ENCODE results near the gene PCDHGB2.

DNA sequence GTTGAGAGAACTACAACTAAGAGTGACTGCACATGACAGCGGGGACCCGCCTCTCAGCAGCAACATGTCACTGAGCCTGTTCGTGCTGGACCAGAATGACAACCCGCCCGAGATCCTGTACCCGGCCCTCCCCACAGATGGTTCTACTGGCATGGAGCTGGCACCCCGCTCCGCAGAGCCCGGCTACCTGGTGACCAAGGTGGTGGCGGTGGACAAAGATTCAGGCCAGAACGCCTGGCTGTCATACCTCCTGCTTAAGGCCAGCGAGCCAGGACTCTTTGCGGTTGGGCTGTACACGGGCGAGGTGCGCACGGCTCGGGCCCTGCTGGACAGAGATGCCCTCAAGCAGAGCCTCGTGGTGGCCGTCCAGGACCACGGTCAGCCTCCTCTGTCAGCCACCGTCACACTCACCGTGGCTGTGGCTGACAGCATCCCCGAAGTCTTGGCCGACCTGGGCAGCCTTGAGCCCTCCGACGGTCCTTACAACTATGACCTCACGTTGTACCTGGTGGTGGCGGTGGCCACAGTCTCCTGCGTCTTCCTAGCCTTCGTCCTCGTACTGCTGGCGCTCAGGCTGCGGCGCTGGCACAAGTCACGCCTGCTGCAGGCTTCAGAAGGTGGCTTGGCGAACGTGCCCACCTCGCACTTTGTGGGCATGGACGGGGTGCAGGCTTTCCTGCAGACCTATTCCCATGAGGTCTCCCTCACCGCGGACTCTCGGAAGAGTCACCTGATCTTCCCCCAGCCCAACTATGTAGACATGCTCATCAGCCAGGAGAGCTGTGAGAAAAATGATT is 24.9 kb downstream of the PCDHGB2 start:
- TF ChIP-seq, protein P1, sequence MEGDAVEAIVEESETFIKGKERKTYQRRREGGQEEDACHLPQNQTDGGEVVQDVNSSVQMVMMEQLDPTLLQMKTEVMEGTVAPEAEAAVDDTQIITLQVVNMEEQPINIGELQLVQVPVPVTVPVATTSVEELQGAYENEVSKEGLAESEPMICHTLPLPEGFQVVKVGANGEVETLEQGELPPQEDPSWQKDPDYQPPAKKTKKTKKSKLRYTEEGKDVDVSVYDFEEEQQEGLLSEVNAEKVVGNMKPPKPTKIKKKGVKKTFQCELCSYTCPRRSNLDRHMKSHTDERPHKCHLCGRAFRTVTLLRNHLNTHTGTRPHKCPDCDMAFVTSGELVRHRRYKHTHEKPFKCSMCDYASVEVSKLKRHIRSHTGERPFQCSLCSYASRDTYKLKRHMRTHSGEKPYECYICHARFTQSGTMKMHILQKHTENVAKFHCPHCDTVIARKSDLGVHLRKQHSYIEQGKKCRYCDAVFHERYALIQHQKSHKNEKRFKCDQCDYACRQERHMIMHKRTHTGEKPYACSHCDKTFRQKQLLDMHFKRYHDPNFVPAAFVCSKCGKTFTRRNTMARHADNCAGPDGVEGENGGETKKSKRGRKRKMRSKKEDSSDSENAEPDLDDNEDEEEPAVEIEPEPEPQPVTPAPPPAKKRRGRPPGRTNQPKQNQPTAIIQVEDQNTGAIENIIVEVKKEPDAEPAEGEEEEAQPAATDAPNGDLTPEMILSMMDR (conservative IDR thresholded peaks at IDR 0.05; ENCODE audit: low read length) = no peak
- no peak for TF ChIP-seq EZH2phosphoT487 (IDR thresholded peaks at IDR 0.05; ENCODE audit: borderline replicate concordance)

Measured in Loucy (cell line).